Measurements from ENCODE around the gene FGF6. TPM values are rescaled to one million over a fixed set of nuclear protein-coding genes. Genes with fewer than 3 reads are reported as not detected.

The FGF6 gene
- total and polyA plus RNA-seq, 4 donors, result not detected

DNA sequence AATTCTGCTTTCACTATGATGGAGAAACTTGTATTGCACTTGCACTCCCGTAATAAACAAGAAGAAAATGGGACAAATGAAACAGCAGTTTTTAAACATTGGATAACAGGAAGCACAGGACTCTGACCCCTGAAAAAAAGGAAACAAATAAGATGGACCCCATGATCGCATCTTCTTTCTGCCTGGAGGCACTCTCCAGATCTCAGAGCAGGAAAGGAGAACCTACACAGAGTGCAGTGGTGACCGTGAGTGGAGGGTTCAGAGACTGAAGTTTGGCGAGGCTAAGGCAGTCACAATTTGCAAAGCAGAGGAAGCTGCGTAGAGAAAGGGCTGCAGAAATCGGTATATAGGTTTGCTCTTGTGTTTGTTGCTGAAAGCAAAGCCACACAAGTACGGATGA lies 6.1 kb upstream of the FGF6 start:
- no peak for DNase-seq (ENCODE audit: low spot score)
- no peak overlapping the region for H3K9ac ChIP-seq (ENCODE audit: low read depth in 1 of 2, low read length in 2 of 2)
- H3K27ac ChIP-seq (ENCODE audit: low read depth in 1 of 2, low read length in 2 of 2), result no peak overlapping the region
- WGBS, result 62% methylated on average over 7 of the region's 7 CpGs
- no peaks in the 10 kb centered on the region for H3K9me3 ChIP-seq (ENCODE audit: control insufficient read depth in 4 of 4, low read length in 3 of 4)
- H3K4me3 ChIP-seq (ENCODE audit: low read depth in 1 of 3, low read length in 3 of 3), result no peak overlapping the region
- peaks cover 0 to 6% (median 0%) of the 10 kb centered on the region in 4 donors for H3K27me3 ChIP-seq (ENCODE audit: control insufficient read depth in 4 of 4, insufficient read depth in 4 of 4, low read length in 3 of 4)
- no peaks in the 10 kb centered on the region for H3K4me1 ChIP-seq (ENCODE audit: control insufficient read depth in 4 of 4, insufficient read depth in 4 of 4, low read length in 3 of 4)
- TF ChIP-seq NR2F2 (IDR thresholded peaks at IDR 0.05) (no peak), TAF1 (conservative IDR thresholded peaks at IDR 0.05) (no peak), JUND (IDR thresholded peaks at IDR 0.05) (no peak), HNF4G (IDR thresholded peaks at IDR 0.05) (no peak), HNF4A (conservative IDR thresholded peaks at IDR 0.05) (no peak), FOXA2 (IDR thresholded peaks at IDR 0.05) (no peak), GABPA (IDR thresholded peaks at IDR 0.05 in 1 of 2, conservative IDR thresholded peaks at IDR 0.05 in 1 of 2) (no peak)
- TF ChIP-seq, protein P1, sequence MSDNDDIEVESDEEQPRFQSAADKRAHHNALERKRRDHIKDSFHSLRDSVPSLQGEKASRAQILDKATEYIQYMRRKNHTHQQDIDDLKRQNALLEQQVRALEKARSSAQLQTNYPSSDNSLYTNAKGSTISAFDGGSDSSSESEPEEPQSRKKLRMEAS (IDR thresholded peaks at IDR 0.05), result no peak
- TF ChIP-seq, protein P2, sequence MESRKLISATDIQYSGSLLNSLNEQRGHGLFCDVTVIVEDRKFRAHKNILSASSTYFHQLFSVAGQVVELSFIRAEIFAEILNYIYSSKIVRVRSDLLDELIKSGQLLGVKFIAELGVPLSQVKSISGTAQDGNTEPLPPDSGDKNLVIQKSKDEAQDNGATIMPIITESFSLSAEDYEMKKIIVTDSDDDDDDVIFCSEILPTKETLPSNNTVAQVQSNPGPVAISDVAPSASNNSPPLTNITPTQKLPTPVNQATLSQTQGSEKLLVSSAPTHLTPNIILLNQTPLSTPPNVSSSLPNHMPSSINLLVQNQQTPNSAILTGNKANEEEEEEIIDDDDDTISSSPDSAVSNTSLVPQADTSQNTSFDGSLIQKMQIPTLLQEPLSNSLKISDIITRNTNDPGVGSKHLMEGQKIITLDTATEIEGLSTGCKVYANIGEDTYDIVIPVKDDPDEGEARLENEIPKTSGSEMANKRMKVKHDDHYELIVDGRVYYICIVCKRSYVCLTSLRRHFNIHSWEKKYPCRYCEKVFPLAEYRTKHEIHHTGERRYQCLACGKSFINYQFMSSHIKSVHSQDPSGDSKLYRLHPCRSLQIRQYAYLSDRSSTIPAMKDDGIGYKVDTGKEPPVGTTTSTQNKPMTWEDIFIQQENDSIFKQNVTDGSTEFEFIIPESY (IDR thresholded peaks at IDR 0.05), result no peak
- TF ChIP-seq, protein P3, sequence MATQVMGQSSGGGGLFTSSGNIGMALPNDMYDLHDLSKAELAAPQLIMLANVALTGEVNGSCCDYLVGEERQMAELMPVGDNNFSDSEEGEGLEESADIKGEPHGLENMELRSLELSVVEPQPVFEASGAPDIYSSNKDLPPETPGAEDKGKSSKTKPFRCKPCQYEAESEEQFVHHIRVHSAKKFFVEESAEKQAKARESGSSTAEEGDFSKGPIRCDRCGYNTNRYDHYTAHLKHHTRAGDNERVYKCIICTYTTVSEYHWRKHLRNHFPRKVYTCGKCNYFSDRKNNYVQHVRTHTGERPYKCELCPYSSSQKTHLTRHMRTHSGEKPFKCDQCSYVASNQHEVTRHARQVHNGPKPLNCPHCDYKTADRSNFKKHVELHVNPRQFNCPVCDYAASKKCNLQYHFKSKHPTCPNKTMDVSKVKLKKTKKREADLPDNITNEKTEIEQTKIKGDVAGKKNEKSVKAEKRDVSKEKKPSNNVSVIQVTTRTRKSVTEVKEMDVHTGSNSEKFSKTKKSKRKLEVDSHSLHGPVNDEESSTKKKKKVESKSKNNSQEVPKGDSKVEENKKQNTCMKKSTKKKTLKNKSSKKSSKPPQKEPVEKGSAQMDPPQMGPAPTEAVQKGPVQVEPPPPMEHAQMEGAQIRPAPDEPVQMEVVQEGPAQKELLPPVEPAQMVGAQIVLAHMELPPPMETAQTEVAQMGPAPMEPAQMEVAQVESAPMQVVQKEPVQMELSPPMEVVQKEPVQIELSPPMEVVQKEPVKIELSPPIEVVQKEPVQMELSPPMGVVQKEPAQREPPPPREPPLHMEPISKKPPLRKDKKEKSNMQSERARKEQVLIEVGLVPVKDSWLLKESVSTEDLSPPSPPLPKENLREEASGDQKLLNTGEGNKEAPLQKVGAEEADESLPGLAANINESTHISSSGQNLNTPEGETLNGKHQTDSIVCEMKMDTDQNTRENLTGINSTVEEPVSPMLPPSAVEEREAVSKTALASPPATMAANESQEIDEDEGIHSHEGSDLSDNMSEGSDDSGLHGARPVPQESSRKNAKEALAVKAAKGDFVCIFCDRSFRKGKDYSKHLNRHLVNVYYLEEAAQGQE (IDR thresholded peaks at IDR 0.05), result no peak
- no peaks in the 10 kb centered on the region for H3K36me3 ChIP-seq (ENCODE audit: control insufficient read depth in 4 of 4, insufficient read depth in 3 of 4, low read depth in 1 of 4, low read length in 3 of 4)

DNA sequence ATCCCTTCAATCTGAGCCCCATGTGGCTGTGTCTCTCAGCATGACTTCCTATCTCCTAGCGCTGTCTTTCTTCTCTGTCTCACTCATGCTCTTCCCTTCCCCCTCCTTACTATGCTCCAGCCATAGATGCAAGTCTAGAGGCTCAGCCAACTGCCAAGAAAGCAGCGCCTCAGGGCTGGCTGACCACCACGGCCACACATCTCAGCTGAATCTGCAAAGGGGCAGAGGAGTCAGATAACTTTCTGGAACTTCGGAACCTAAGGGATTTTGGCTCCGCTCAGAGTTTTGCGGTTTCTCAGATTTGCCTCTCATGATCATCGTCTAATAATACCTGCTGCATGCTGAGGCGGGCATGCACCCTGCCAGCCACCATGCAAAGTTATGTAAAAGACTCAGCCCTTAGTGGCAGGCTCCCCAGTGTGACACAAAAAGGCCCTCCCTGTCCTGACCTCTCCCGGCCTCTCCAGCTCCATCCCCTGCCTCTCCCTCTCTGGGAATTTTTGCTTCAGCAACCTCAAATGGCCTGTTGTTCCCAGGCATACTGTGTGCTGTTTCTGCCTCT lies 5.0 kb upstream of the FGF6 start:
- WGBS, result 69% methylated on average over 9 of the region's 9 CpGs
- no peak overlapping the region for H3K9ac ChIP-seq (ENCODE audit: low read depth in 1 of 2, low read length in 2 of 2)
- DNase-seq (ENCODE audit: low spot score), result no peak
- H3K4me1 ChIP-seq (ENCODE audit: control insufficient read depth in 4 of 4, insufficient read depth in 4 of 4, low read length in 3 of 4), result no peaks in the 10 kb centered on the region
- TF ChIP-seq YY1 (IDR thresholded peaks at IDR 0.05) (no peak), HNF4A (conservative IDR thresholded peaks at IDR 0.05) (no peak), HNF4G (IDR thresholded peaks at IDR 0.05) (no peak), FOXA1 (IDR thresholded peaks at IDR 0.05) (no peak), FOXA2 (IDR thresholded peaks at IDR 0.05) (no peak), EGR1 (IDR thresholded peaks at IDR 0.05; ENCODE audit: low read depth in 2 of 2) (no peak), TAF1 (conservative IDR thresholded peaks at IDR 0.05) (no peak), NR2F2 (IDR thresholded peaks at IDR 0.05) (no peak), RXRA (IDR thresholded peaks at IDR 0.05) (no peak)
- no peaks in the 10 kb centered on the region for H3K36me3 ChIP-seq (ENCODE audit: control insufficient read depth in 4 of 4, insufficient read depth in 3 of 4, low read depth in 1 of 4, low read length in 3 of 4)
- H3K27ac ChIP-seq (ENCODE audit: low read depth in 1 of 2, low read length in 2 of 2), result no peak overlapping the region
- H3K27me3 ChIP-seq (ENCODE audit: control insufficient read depth in 4 of 4, insufficient read depth in 4 of 4, low read length in 3 of 4), result peaks cover 0 to 6% (median 0%) of the 10 kb centered on the region in 4 donors
- no peaks in the 10 kb centered on the region for H3K9me3 ChIP-seq (ENCODE audit: control insufficient read depth in 4 of 4, low read length in 3 of 4)
- H3K4me3 ChIP-seq (ENCODE audit: low read depth in 1 of 3, low read length in 3 of 3), result no peak overlapping the region

All from liver (tissue), 9 donors.